AG10803 (cell line): ENCODE measurements around the gene SPOCK1.

Experiments used
- DNase-seq: peaks from one replicate; pipeline ENCODE4 v3.0.0; 2010; ENCODE audit warnings: low read depth
- H3K4me3 ChIP-seq: 2 replicates; pipeline ENCODE4 v1.5.1; 2011; ENCODE audit warnings: mild to moderate bottlenecking, low read length, control low read depth
- CTCF ChIP-seq: conservative IDR thresholded peaks from 2 replicates; pipeline ENCODE4 v1.5.1; 2011; ENCODE audit warnings: mild to moderate bottlenecking, low read length, control low read depth, inconsistent platforms

SPOCK1 gene

GRCh38 chr5:136998854-136999357 is 500.2 kb downstream of the SPOCK1 start:
- TF ChIP-seq CTCF, result no peak
- H3K4me3 ChIP-seq, result no peak overlapping the region
- DNase-seq, result no peak

GRCh38 chr5:136994154-136994553 is 505.0 kb downstream of the SPOCK1 start:
- H3K4me3 ChIP-seq, result no peak overlapping the region
- TF ChIP-seq CTCF, result no peak
- DNase-seq, result no peak

GRCh38 chr5:136992796-136993489 is 506.2 kb downstream of the SPOCK1 start:
- no peak for DNase-seq
- TF ChIP-seq CTCF, result no peak
- H3K4me3 ChIP-seq, result no peak overlapping the region

GRCh38 chr5:136985785-136986475 is 513.2 kb downstream of the SPOCK1 start:
- no peak for DNase-seq

GRCh38 chr5:136984772-136985446 is 514.2 kb downstream of the SPOCK1 start:
- H3K4me3 ChIP-seq, result no peak overlapping the region
- no peak for DNase-seq
- TF ChIP-seq CTCF, result no peak

More at GRCh38 chr5:136985785-136986475, 513.2 kb downstream of the SPOCK1 start:
- H3K4me3 ChIP-seq, result no peak overlapping the region
- TF ChIP-seq CTCF, result no peak

GRCh38 chr5:136981936-136982335 is 517.2 kb downstream of the SPOCK1 start:
- H3K4me3 ChIP-seq, result no peak overlapping the region
- no peak for TF ChIP-seq CTCF
- no peak for DNase-seq
